T-cell (primary cell): ENCODE results near the gene DRC7. TPM values are rescaled to one million over a fixed set of nuclear protein-coding genes. Genes with fewer than 3 reads are reported as not detected.
A peak's percentile ranks its signal among the peaks of the same experiment; 100 is the strongest.

Source experiments
- ATAC-seq, 4 experiments: fragments of 200-7000 bp in 3 of 4; fragments of 150-1000 bp in 1 of 4; cut with Tn5 transposase; replicated peaks in 1 of 4; 1 replicate in 3 of 4; 2 replicates in 1 of 4; pipeline ENCODE4 v1.10.0; 2021; ENCODE audit warnings: moderate library complexity in 3 of 4, mild to moderate bottlenecking in 2 of 4, moderate number of reproducible peaks in 1 of 4
- CTCF ChIA-PET, 2 donors: fragments of 300-600 bp; sonication (Branson Sonifier 250); formaldehyde crosslinking; loops; one replicate each; lab custom pipeline; 2022; ENCODE audit warnings: antibody characterized with exemption in 2 of 2; lab: Charles Lee
- POLR2A ChIA-PET, 2 donors: fragments of 300-600 bp; sonication (Branson Sonifier 250); formaldehyde crosslinking; loops; one replicate each; lab custom pipeline; 2022; ENCODE audit warnings: antibody characterized with exemption in 2 of 2; lab: Charles Lee
- DNase-seq, 35 experiments: peaks; one replicate each; pipeline versions ENCODE4 v3.0.0 to v3.0.0-alpha.2; 2013 to 2023
- H3K27ac ChIP-seq: one replicate; pipeline ENCODE4 v1.5.1; 2013; ENCODE audit warnings: low read length
- H3K27me3 ChIP-seq, 2 experiments: replicated peaks in 1 of 2; 1 replicate in 1 of 2; 2 replicates in 1 of 2; pipeline versions ENCODE4 v1.6.1 to v1.7.0; 2013; ENCODE audit warnings: low read length in 1 of 2, mixed read lengths in 1 of 2; ENCODE audit not compliant: control insufficient read depth in 2 of 2, insufficient read depth in 2 of 2; ENCODE audit errors: extremely low read depth in 1 of 2
- H3K36me3 ChIP-seq, 2 donors: 1 replicate in 1 of 2; 2 replicates in 1 of 2; pipeline versions ENCODE4 v1.6.1 to v1.7.0; 2013; ENCODE audit warnings: low read length in 1 of 2; ENCODE audit not compliant: control insufficient read depth in 2 of 2, insufficient read depth in 1 of 2; ENCODE audit errors: extremely low read depth in 1 of 2
- H3K4me1 ChIP-seq, 2 experiments: 1 replicate in 1 of 2; 2 replicates in 1 of 2; pipeline versions ENCODE4 v1.6.1 to v1.7.0; 2013; ENCODE audit warnings: low read length in 2 of 2, mixed read lengths in 1 of 2; ENCODE audit not compliant: insufficient read depth in 2 of 2, control insufficient read depth in 1 of 2; ENCODE audit errors: extremely low read depth in 1 of 2
- H3K4me3 ChIP-seq, 2 donors: 1 replicate in 1 of 2; 2 replicates in 1 of 2; pipeline versions ENCODE4 v1.5.1 to v1.7.0; 2013; ENCODE audit warnings: mild to moderate bottlenecking in 2 of 2, low read length in 1 of 2, moderate library complexity in 1 of 2; ENCODE audit not compliant: control insufficient read depth in 1 of 2; ENCODE audit errors: extremely low read depth in 1 of 2
- H3K9me3 ChIP-seq: 2 replicates; pipeline ENCODE4 v1.7.0; 2013
- H3K27ac Mint-ChIP-seq, 2 donors: one replicate each; pipeline ENCODE4 v1.8.0; 2020 to 2021; ENCODE audit warnings: mild to moderate bottlenecking in 2 of 2, mixed read lengths in 2 of 2
- H3K27me3 Mint-ChIP-seq, 2 donors: one replicate each; pipeline ENCODE4 v1.8.0; 2021 to 2022; ENCODE audit warnings: mixed read lengths in 2 of 2
- H3K36me3 Mint-ChIP-seq: one replicate; pipeline ENCODE4 v1.8.0; 2021; ENCODE audit warnings: mixed read lengths
- H3K4me1 Mint-ChIP-seq, 3 donors: one replicate each; pipeline ENCODE4 v1.8.0; 2020 to 2022; ENCODE audit warnings: mixed read lengths in 3 of 3, mild to moderate bottlenecking in 1 of 3
- H3K4me3 Mint-ChIP-seq, 3 donors: one replicate each; pipeline ENCODE4 v1.8.0; 2020 to 2022; ENCODE audit warnings: mild to moderate bottlenecking in 3 of 3, mixed read lengths in 3 of 3, moderate library complexity in 3 of 3
- H3K9me3 Mint-ChIP-seq, 3 donors: one replicate each; pipeline ENCODE4 v1.8.0; 2020 to 2022; ENCODE audit warnings: mixed read lengths in 3 of 3
- WGBS: methylation state at CpG from one replicate; pipeline ENCODE4 v1.1.5; 2013; ENCODE audit warnings: missing lambda C conversion rate; ENCODE audit not compliant: insufficient coverage; 5-methylcytosine and 5-hydroxymethylcytosine counted together
- total RNA-seq, 35 experiments: library from RNA in 6 of 35; stranded (reverse) in 6 of 35; fragments of 120-200 nt in 1 of 35; gene quantifications; one replicate each; pipeline versions ENCODE4 v1.2.1 to v1.2.4 and lab custom pipeline; 2013 to 2026

DRC7 gene
- total RNA-seq, 5 donors from 2014 or later (not counting 1 experiment from before 2014, with no cell fraction given), result not detected

- ATAC-seq, result peak; percentile 84 to 97 (median 86)
- H3K9me3 Mint-ChIP-seq, result no peaks in the 10 kb centered on the region
- Histone ChIP-seq H3K27me3 (peaks cover 0 to 25% of the 10 kb centered on the region in 2 experiments), H3K36me3 (no peaks in the 10 kb centered on the region), H3K4me1 (peaks cover 9 to 30% of the 10 kb centered on the region in 2 experiments), H3K9me3 (no peaks in the 10 kb centered on the region), H3K4me3 (peak overlapping the region in 1 of 2 donors; percentile 3), H3K27ac (peak overlapping the region; percentile 60)
- no peaks in the 10 kb centered on the region for H3K36me3 Mint-ChIP-seq
- peaks cover 20 to 34% (median 21%) of the 10 kb centered on the region in 3 donors for H3K4me1 Mint-ChIP-seq
- CTCF ChIA-PET, result interaction anchor here in 1 of 2 donors (0.6 kb wide), 2 partner anchors 110 to 617 kb away, joined by 4 read pairs; no protein-coding TSS in a partner anchor
- peak overlapping the region; percentile 55 to 84 for H3K27ac Mint-ChIP-seq
- H3K4me3 Mint-ChIP-seq, result peak overlapping the region in 2 of 3 donors; percentile 29 to 48
- H3K27me3 Mint-ChIP-seq, result no peaks in the 10 kb centered on the region
- 32% methylated on average over 7 of the region's 13 CpGs for WGBS
- DNase-seq, result peak; percentile 9 to 81 (median 60)
- POLR2A ChIA-PET, result interaction anchor here in 1 of 2 donors (0.6 kb wide), 1 partner anchor 20 kb away, joined by 3 read pairs; no protein-coding TSS in a partner anchor
Observed at GRCh38 chr16:57689762-57690558, 4.6 kb upstream of the DRC7 start.

GRCh38 chr16:57690782-57691471 lies 3.7 kb upstream of the DRC7 start:
- H3K4me1 ChIP-seq, result peaks cover 9 to 30% of the 10 kb centered on the region in 2 experiments
- H3K36me3 ChIP-seq, result no peaks in the 10 kb centered on the region
- Mint-ChIP-seq H3K4me3 (no peak overlapping the region), H3K36me3 (no peaks in the 10 kb centered on the region), H3K9me3 (no peaks in the 10 kb centered on the region), H3K27ac (no peak overlapping the region), H3K27me3 (no peaks in the 10 kb centered on the region), H3K4me1 (peaks cover 22 to 39% (median 26%) of the 10 kb centered on the region in 3 donors)
- peaks cover 0 to 24% of the 10 kb centered on the region in 2 experiments for H3K27me3 ChIP-seq
- CTCF ChIA-PET, result no interaction called here
- no peaks in the 10 kb centered on the region for H3K9me3 ChIP-seq
- POLR2A ChIA-PET, result interaction anchor here in 1 of 2 donors (0.6 kb wide), 1 partner anchor 21 kb away, joined by 3 read pairs; no protein-coding TSS in a partner anchor
- ATAC-seq, result no peak
- WGBS, result 86% methylated on average over 4 of the region's 4 CpGs
- DNase-seq, result no peak
- no peak overlapping the region for H3K27ac ChIP-seq
- H3K4me3 ChIP-seq, result no peak overlapping the region

GRCh38 chr16:57692636-57693035 lies 2.0 kb upstream of the DRC7 start:
- H3K27ac Mint-ChIP-seq, result no peak overlapping the region
- no peaks in the 10 kb centered on the region for H3K36me3 ChIP-seq
- ChIA-PET CTCF (no interaction called here), POLR2A (no interaction called here)
- peaks cover 9 to 30% of the 10 kb centered on the region in 2 experiments for H3K4me1 ChIP-seq
- no peak overlapping the region for H3K4me3 ChIP-seq
- peaks cover 22 to 39% (median 26%) of the 10 kb centered on the region in 3 donors for H3K4me1 Mint-ChIP-seq
- H3K27me3 ChIP-seq, result peaks cover 0 to 28% of the 10 kb centered on the region in 2 experiments
- H3K36me3 Mint-ChIP-seq, result no peaks in the 10 kb centered on the region
- ATAC-seq (no peak), DNase-seq (no peak)
- H3K27me3 Mint-ChIP-seq, result no peaks in the 10 kb centered on the region
- no peak overlapping the region for H3K4me3 Mint-ChIP-seq
- H3K9me3 ChIP-seq, result no peaks in the 10 kb centered on the region
- H3K9me3 Mint-ChIP-seq, result no peaks in the 10 kb centered on the region
- no peak overlapping the region for H3K27ac ChIP-seq
- 75% methylated on average over 2 of the region's 2 CpGs for WGBS

- DNase-seq, result no peak
- Histone ChIP-seq H3K27ac (no peak overlapping the region), H3K4me3 (no peak overlapping the region), H3K9me3 (no peaks in the 10 kb centered on the region), H3K27me3 (peaks cover 0 to 33% of the 10 kb centered on the region in 2 experiments), H3K36me3 (no peaks in the 10 kb centered on the region), H3K4me1 (peaks cover 9 to 30% of the 10 kb centered on the region in 2 experiments)
- no peak overlapping the region for H3K27ac Mint-ChIP-seq
- no peak for ATAC-seq
- peaks cover 22 to 33% (median 26%) of the 10 kb centered on the region in 3 donors for H3K4me1 Mint-ChIP-seq
- no peaks in the 10 kb centered on the region for H3K27me3 Mint-ChIP-seq
- 40% methylated on average over 1 of the region's 4 CpGs for WGBS
- CTCF ChIA-PET, result no interaction called here
- POLR2A ChIA-PET, result no interaction called here
- H3K4me3 Mint-ChIP-seq, result no peak overlapping the region
- no peaks in the 10 kb centered on the region for H3K36me3 Mint-ChIP-seq
- no peaks in the 10 kb centered on the region for H3K9me3 Mint-ChIP-seq
Observed at GRCh38 chr16:57693550-57693949, 1.1 kb upstream of the DRC7 start.

GRCh38 chr16:57694231-57694724 lies 328 bp upstream of the DRC7 start:
- POLR2A ChIA-PET, result no interaction called here
- Histone ChIP-seq H3K36me3 (no peaks in the 10 kb centered on the region), H3K4me1 (peaks cover 9 to 24% of the 10 kb centered on the region in 2 experiments), H3K9me3 (no peaks in the 10 kb centered on the region), H3K27me3 (peaks cover 0 to 33% of the 10 kb centered on the region in 2 experiments), H3K4me3 (no peak overlapping the region), H3K27ac (no peak overlapping the region)
- ATAC-seq, result no peak
- no peaks in the 10 kb centered on the region for H3K36me3 Mint-ChIP-seq
- H3K27ac Mint-ChIP-seq, result no peak overlapping the region
- H3K4me3 Mint-ChIP-seq, result peak overlapping the region in 1 of 3 donors; percentile 57
- H3K27me3 Mint-ChIP-seq, result peaks cover 0 to 1% of the 10 kb centered on the region in 2 donors
- DNase-seq, result no peak
- 93% methylated on average over 4 of the region's 10 CpGs for WGBS
- no peaks in the 10 kb centered on the region for H3K9me3 Mint-ChIP-seq
- peaks cover 20 to 28% (median 24%) of the 10 kb centered on the region in 3 donors for H3K4me1 Mint-ChIP-seq
- CTCF ChIA-PET, result no interaction called here

GRCh38 chr16:57695680-57696069 lies 1.1 kb downstream of the DRC7 start:
- WGBS, result 67% methylated on average over 1 of the region's 5 CpGs
- Histone ChIP-seq H3K36me3 (no peaks in the 10 kb centered on the region), H3K4me1 (peaks cover 0 to 10% of the 10 kb centered on the region in 2 experiments), H3K27ac (no peak overlapping the region), H3K27me3 (peaks cover 0 to 24% of the 10 kb centered on the region in 2 experiments), H3K9me3 (no peaks in the 10 kb centered on the region), H3K4me3 (no peak overlapping the region)
- ChIA-PET POLR2A (no interaction called here), CTCF (no interaction called here)
- H3K4me1 Mint-ChIP-seq, result peaks cover 6 to 14% (median 11%) of the 10 kb centered on the region in 3 donors
- DNase-seq, result no peak
- peaks cover 0 to 1% of the 10 kb centered on the region in 2 donors for H3K27me3 Mint-ChIP-seq
- no peak overlapping the region for H3K27ac Mint-ChIP-seq
- H3K4me3 Mint-ChIP-seq, result no peak overlapping the region
- H3K9me3 Mint-ChIP-seq, result no peaks in the 10 kb centered on the region
- no peak for ATAC-seq
- H3K36me3 Mint-ChIP-seq, result no peaks in the 10 kb centered on the region
